ENCODE measurements around the gene MAP2K6.
A peak's percentile ranks its signal among the peaks of the same experiment; 100 is the strongest.

MAP2K6 gene

DNA sequence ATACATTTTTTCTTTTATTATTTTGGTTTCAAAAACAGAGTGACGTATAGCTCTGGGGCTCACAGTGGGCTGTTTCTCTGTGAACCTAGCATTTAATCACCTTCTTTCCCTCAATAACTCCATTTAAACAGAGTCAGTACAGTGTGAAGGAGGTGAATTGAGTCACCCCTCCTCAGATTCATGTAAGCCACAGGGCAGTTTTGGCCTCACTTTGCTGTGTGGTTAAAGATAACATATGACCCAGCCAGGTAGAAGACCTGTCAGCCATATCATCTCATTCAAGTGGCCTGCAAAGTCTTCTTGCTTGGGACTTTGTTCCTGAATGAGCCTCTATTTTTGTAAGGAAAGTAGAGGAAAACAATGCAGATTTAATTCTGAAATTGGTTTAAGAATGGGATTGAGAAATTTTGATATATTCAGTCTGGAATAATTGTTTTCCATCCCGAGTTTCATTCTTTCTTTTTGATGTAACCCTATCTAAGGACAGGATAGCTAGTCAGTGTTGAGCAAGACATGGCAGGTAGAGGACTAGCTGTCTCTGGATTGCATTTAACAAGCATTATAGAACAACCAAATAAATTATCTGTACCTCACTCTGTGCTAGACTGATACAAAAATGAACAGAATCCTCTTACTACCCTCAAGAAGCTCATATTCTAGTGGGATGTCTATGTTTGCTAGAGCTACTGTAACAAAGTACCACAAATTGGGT, 13.1 kb downstream of the MAP2K6 start:
- DNase-seq, result no peak

DNA sequence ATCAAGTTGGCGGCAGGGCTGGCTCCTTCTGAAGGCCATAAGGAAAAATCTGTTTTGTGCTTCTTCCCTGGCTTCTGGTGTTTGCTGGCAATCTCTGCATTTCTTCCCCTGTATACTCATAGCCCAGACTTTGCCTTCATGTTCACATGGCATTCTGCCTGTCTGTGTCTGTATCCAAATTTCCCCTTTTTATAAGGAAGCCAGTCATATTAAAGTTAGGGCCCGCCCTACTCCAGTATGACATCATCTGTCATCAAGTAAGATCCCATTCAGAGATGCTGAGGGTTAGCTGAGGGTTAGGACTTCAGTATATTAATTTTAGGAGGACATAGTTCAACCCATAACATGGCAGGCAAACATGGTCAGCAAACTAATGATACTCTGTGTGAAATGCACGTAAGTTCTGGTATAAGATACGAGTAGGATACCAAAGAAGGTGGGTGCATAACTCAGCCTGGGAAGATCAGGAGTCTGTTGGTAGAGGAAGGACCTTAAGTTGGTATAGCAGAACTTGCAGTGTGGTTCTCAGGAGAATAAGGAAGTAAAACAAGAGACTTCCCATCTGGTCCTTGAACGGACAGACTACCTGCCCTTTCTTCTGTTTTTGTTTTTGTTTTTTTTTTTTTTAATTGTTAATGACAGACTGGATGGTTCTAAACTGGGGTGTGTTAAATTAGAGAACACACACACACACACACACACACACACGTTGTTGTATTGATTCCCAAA, 13.9 kb downstream of the MAP2K6 start:
- peak; percentile 16 for DNase-seq

DNA sequence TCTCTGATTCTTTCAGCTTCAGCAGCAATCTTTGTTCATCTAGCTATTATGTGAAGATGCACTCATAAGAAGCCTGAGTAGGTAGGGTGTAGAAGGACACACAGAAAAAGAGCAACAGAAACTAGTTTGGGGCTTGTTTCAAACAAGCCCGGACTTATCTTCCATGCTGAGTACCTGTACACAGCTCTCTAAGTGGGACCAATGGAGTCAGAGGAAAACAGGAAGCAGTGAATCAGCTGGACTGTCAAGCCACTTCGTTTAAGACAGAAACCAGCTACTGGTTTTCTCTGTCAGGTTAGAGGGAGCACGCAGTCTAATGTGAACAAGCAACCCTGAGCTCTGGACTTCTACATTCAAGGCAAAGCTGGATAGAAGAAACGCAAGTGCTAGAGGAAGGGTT, 16.0 kb downstream of the MAP2K6 start:
- DNase-seq, result peak; percentile 37

DNA sequence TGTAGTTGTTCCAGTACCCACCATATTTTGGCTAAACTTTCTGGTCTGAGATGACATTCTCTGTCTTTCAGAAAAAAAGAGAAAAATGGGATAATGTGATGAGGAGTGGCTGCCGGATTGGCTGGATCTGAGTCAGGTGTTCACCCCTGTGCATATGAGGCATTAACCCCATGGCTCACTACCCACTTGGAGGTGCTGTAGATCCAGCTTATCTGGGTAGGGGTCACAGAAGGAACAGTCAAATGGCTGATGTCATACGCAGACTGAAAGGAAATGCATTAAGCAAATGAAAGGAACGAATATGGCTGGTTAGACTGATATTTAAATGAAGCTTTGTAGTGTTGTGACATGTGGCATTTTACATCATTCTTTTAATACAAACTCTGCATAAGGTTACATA, 17.3 kb downstream of the MAP2K6 start:
- no peak for DNase-seq

DNA sequence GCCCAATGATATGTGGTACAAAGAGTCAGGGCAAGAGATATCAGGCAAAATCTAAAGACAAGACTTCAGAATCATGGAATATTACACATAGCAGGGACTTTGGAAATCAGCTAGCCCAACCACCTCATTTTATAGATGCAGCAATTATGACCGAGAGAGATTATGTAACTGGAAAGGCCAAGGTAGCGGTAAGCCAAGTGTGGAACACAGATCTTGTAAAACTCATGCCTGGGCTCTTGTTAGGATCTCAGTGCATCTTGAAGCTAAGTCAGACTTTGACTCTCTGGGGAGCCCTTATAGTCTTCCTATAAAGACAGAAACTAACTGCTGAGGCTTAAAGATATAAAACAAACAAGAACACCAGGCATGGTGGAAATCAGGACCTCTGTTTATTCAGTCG, 18.6 kb downstream of the MAP2K6 start:
- DNase-seq, result no peak

DNA sequence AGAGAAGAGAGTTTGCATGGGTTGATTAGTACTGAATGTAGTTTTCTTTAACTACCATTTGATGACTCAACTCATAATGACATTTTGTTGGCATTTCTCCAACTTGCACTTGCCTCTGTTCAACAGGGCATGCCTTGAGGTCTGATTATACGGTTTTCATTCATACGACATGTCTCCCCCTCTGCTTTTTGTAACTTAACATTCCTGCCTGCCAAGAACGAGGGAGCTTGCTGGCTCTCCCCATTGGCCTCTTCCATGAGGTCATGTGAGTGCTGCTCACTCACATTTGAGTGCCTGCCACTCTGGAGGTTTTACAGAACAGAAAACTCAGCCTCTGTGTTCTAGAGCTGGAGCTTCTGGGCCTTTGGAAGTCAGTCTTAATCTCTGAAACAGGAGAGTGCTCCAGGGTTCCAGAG, 19.7 kb downstream of the MAP2K6 start:
- DNase-seq, result peak; percentile 44

DNA sequence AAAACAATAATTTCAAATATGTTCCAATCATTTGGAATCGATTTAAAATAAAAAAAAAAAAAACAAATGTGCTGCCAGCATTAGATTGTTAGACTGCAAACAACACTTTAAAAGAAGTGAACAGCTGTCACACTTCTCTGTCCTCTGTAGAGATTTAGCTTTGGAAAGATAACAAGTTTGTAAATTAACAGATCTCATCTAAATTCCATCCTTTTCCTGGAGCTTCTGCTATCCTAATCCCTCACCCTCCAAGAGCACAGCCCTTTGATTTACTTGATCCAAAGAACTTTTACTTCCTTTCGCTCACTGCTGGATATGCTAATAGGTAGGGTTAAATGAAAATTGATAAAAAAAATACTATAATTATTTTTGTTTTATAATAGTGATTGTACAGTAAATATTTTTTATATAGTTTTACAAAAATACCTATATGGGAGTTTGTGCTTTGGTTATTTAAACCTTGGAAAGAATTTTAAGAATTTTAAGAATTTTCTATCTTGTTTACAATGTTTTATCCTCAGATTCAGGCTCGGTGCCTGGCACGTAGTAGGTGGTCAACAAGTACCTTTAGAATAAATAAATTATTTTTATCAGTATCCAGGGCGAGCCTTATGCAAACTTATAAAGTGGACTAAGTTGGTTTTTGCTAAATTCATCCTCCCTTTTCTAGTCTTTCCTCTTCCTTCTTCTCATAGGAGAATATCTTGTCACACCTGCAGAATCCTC, 21.6 kb downstream of the MAP2K6 start:
- DNase-seq, result no peak

DNA sequence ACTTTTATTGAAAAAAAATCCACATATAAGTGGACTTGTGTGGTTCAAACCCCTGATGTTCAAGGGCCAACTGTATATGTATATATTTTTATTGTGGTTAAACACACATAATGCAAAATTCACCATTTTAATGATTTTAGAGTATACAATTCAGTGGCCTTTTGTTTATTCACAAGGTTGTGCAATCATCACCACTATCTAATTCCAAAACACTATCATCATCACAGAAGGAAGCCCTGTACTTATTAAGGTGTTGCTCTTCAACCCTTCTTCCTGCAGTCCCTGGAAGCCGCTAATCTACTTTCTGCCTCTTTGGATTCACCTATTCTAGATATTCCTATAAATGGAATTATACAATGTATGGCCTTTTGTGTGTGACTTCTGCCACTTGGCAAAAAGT, 23.0 kb downstream of the MAP2K6 start:
- no peak for DNase-seq

DNA sequence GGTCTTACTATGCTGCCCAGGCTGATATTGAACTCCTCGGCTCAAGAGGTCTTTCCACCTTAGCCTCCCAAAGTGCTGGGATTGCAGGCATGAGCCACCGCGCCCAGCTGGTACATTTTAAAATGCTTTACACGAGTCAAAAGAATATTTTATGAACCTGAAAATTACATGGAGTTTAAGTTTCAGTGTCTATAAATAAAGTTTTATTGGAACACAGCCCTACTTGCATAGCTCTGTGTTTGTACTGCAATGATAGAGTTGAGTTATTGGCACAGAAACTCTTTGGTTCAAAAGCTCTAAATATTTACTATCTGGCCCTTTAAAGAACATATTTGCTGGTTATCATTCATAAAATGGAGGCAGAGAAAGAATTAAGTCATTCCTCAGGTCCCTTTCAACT, 24.3 kb downstream of the MAP2K6 start:
- no peak for DNase-seq

DNA sequence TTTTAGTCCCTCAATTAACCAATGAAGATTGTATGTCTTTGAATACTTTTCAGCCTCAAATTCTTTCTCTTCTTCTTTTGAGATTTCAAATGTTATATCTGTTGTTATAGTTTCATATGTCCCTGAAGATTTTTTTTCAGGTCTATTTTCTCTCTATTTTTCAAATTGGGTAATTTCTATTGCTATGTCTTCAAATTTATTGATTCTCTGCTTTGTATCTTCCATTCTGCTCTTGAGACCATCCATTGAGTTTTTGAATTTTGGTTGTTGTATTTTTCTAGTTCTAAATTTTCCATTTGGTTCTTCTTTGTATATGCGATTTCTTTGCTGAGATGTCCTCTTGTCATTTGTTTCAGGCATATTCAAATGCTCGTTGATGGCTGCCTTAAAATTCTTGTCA, 26.7 kb downstream of the MAP2K6 start:
- no peak for DNase-seq

DNA sequence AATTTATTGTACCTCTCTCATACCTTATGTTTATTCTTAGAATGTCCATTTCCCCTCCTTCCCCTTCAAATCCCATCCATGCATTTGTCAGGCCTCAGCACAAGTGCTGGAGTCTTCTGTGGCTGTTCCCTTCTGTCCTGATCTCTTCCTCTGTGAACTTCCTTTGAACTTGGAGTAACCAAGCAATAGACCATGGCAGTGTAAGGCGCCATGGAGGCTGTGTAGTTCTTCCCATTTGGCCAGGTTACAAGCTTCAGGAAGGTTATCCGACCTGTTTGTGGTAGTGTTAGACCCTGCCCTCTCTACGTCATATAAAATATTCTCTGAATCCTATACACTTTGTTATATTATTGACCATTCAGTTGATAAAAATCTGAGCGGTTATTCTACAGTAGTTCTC, 28.6 kb downstream of the MAP2K6 start:
- no peak for DNase-seq

DNA sequence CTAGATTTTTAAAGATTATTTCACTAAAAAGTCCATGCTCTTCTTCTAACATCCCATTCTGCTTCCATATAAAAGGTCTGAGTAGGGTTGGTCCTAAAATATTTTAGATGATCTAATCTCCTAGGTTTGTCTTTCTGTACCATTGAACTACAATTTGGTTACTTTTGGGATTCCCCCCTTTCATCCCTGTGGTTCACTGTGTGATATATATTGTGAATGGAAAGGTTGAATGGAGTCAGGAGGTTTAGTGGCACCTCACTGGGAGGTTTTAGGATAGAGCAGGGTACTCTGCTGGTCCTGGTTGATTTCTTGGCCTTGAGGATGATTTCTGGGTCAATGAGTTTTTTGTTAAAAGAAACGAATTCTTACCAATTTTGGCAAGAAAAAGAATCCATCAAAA, 29.5 kb downstream of the MAP2K6 start:
- no peak for DNase-seq

DNA sequence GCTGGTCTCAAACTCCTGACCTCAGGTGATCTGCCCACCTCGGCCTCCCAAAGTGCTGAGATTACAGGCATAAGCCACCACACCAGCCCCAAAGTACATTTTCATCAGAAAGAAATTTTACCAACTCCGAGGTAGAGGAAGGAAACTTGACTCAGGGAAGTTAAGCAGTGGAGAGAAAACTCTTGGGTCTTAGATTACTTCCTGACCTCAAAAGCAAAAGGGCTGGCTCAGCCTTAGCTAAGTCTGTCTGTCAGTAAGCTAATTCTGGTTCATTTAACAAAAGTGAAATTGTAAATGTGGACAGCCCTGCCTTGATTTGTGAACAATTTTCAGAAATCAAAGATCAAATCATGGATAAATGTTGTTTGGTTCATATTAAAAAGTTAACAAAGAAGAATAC, 30.6 kb downstream of the MAP2K6 start:
- no peak for DNase-seq

DNA sequence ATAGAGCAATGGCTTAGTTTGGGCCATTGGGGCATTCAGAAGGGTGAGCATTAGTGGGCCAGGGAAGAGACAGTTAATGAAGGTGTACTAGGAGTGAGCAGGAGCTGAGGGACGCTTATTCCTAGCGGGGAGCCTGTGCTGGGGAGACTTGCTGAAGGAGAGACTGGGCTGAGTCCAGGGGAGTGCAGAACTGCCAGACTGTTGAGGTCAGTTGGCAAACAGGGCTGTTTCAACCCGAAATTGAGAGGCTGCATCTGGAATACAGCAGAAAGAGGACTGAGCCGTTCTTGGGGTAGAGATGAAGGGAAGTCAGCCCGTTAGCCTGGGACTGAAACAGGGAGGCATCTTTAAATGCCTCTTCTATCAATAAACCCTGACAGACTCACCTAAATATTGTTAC, 33.2 kb downstream of the MAP2K6 start:
- DNase-seq, result no peak

DNA sequence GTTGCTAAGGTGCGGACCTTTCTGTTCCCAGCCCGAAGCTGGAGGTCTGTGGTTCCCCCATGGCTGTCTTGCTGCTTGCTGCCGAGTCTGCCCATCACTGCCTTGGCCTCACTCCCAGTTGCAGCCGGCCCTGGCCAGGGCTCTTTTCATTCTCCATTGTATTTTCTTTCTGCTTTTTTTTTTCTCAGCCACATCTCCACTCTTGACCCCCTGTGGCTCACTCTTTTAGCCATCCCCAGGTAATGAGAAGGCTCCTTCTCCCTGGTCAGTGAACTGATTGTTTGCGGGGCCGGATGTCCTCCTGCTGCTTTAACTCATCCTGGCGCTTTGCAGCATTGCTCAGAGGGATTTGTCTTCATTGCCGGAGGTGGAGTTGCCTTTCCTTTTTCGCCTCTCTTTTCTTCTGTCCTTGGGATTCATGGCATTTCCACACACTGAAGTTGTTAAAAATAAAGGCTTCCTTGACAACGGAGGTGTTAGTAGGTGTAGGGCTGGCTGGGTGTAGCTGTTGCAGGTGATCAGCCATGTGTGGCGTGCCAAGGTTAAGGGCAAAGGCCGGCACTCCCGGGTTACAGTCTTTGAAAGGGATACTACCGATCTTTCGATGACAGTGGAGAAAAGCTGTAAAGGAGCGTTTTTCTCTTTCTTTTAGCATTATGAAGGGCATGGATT, 34.1 kb downstream of the MAP2K6 start:
- no peak for DNase-seq

DNA sequence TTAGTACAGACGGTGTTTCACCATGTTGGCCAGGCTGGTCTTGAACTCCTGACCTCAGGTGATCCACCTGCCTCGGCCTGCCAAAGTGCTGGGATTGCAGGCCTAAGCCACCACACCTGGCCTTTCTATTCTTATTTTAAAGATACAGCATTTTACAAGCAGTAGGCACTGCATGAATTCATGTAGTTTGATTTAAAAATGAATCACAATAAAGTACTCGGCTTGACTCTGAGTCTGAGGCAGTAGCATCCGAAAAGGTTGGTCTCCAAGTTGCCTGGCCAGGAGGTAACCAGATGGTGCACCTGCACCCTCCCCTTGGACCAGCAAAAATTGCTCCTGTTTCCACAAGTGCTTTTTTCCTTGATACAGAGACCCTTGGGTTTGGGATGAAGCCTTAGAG, 35.6 kb downstream of the MAP2K6 start:
- DNase-seq, result no peak

DNA sequence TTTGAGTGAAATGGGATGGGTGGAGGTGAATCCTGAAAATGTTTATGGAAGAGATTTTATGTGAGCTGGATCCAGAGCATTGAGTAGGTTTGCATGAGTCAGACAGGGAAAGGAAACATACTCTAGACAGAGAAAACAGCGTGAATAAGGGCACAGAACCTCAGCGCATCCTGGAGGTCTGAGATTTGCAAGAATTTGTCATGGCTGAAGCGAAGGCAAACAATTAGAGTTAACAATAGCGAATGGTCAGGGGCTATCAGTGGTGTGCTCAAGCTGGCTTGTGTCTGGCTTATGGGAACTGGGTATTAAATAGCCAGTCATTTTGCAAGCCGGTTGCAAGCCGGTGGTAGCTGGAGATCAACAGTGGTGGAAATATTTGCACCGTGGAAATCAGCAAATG, 36.4 kb downstream of the MAP2K6 start:
- DNase-seq, result no peak

DNA sequence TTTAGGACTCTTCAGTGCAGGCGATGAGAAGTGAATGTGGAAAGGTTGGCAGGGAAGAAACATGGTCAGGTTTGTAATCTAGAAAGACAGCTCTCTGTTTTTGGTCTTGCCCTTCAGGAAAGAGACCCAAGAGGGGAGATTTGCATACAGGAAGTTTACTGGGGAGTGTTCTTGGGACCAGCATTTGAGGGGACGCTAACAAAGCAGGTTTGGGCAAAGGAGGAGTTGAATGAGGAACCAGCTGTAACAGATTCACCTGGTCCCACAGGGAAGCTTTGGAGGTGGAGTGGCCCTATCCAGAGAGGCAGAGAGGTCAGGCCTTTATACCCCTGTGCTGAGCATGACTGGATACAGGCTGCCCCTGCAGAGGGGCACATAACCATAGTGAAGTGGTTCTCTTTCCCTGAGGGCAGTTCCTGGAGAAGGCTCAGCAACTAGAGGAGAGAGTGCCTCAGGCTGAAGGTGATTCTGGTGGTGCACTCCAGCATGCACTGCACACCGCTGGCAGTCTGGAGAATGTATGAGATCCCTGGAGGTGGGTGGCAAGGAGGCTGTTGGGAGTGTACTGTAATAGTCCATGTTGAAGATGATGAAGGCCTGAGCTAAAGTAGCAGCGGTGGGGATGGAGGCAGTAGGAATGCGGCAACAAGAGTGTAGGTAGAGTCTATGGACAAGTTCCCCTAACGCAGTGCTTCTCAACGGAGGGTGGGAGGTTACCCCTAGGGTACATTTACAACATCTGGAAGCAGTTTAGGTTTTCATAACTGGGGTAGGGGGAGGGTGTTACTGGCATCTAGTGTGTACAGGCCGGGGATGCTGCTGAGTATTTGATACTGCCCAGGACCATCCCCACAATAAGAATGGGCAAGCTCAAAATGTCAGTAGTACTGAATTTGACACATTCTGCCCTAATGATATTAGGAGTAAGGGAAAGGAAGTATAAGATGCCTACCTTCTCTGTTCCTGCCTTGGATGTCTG, 37.2 kb downstream of the MAP2K6 start:
- no peak for DNase-seq

DNA sequence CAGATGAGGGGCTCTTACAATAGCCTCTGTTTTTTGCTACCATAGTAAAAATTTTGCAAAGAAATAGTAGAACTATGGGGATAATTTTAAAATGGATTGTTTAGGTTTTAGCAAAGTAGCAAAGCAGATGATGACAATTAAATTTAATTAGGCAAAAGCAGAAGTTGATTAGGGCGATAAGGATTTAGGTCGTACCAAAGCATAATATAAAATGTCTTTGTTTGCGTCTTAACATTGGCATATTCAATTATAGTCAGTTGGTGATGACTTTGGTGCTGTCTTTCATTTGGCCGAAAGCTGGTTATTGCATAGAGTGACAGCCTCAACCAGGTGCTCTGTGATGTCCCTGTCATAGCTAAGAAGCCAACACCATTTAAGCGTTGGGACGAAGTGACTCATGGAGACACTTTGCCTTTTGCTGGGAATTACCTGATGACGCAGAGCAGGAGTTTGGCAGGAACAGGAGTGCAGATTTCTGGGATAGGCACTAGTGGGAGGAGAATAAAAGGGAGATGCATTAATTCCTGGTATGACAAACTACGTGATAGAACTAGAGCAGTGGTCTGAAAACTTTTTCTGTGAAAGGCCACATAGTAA, 38.3 kb downstream of the MAP2K6 start:
- DNase-seq, result no peak

DNA sequence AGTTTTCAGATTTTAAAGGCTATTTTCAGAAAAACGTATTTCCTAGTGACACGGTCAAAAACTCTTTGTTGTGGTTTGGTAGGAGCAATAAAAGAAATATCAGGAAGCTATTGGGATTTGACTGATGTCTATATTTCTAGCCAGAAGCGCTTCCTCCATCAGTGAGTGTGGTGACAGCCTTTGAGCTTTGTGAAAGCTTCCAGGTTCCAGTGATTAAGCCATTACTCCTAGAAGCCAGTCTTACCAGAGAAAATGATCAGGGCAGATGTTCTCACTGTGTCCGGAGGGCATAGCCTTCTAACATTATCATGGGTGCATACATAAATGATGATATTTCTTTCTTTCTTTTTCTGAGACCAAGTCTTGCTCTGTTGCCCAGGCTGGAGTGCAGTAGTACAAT, 39.6 kb downstream of the MAP2K6 start:
- DNase-seq, result no peak

DNA sequence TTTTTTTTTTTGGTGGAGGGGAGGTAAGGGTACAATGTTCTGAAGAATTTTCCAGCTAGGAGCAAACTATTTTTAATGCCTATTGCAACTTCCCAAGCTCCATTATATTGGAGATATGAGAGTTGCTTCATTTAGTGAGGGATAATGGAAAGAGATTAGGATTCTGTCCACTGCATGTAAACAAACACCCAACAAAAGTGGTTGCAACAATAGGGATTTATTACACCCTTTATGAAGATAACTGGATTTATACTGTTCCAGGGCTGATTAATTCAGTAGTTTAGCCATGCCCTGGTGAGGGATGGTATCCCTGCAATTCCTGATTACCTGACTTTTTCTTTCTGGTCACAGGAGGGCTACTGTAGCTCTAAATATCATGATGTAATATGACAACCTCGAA, 40.5 kb downstream of the MAP2K6 start:
- DNase-seq, result no peak

DNA sequence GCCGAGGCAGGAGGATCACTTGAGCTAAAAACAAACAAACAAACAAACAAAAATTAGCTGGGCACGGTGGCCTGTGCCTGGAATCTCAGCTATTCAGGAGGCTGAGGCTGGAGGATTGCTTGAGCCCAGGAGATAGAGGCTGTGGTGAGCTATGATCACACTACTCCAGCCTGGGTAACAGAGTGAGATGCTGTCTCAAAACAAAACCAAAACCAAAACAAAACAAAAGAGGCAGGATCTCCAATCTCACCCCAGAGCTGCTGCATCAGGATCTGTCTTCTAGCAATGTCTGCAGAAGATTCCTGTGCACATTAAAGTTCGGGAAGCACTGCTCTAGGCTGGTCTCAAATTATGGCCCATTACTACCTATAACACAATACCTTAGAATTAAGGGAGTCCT, 43.1 kb downstream of the MAP2K6 start:
- DNase-seq, result no peak

Measured in hematopoietic multipotent progenitor cell treated with erythropoietin and hydrocortisone succinate and interleukin-3 and kit ligand, for 4 days (in vitro differentiated cells).